ENCODE measurements around the gene ZGRF1.

DNA sequence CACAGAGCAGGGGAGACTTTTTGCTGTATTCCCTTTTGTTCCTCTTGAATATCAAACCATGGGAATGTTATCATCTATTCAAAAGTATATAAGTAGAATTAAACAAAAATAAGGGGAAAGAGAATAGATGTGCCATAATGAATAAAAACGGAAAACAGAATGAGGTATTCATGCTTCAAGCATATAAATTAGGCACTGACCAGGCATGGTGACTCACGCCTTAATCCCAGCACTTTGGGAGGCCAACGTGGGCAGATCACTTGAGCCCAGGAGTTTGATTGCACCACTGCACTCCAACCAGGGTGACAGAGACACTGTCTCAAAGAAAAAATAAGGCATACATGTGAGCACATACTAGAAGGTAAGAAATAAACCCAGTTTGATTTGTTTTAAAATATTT lies 104.4 kb downstream of the ZGRF1 start:
- TF ChIP-seq CBFB (IDR thresholded peaks at IDR 0.05; ENCODE audit: low read depth) (no peak), EZH2 (IDR thresholded peaks at IDR 0.05; ENCODE audit: borderline replicate concordance, control insufficient read depth, low read depth, low read length) (no peak), RBBP5 (conservative IDR thresholded peaks at IDR 0.05) (no peak)
- TF ChIP-seq, protein P1, sequence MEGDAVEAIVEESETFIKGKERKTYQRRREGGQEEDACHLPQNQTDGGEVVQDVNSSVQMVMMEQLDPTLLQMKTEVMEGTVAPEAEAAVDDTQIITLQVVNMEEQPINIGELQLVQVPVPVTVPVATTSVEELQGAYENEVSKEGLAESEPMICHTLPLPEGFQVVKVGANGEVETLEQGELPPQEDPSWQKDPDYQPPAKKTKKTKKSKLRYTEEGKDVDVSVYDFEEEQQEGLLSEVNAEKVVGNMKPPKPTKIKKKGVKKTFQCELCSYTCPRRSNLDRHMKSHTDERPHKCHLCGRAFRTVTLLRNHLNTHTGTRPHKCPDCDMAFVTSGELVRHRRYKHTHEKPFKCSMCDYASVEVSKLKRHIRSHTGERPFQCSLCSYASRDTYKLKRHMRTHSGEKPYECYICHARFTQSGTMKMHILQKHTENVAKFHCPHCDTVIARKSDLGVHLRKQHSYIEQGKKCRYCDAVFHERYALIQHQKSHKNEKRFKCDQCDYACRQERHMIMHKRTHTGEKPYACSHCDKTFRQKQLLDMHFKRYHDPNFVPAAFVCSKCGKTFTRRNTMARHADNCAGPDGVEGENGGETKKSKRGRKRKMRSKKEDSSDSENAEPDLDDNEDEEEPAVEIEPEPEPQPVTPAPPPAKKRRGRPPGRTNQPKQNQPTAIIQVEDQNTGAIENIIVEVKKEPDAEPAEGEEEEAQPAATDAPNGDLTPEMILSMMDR (IDR thresholded peaks at IDR 0.05 in 2 of 3, conservative IDR thresholded peaks at IDR 0.05 in 1 of 3; ENCODE audit: control insufficient read depth in 2 of 3, extremely low read depth in 1 of 3, insufficient read depth in 1 of 3, low read depth in 3 of 3, low read length in 3 of 3), result no peak
- TF ChIP-seq, protein P2, sequence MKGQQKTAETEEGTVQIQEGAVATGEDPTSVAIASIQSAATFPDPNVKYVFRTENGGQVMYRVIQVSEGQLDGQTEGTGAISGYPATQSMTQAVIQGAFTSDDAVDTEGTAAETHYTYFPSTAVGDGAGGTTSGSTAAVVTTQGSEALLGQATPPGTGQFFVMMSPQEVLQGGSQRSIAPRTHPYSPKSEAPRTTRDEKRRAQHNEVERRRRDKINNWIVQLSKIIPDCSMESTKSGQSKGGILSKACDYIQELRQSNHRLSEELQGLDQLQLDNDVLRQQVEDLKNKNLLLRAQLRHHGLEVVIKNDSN (IDR thresholded peaks at IDR 0.05; ENCODE audit: borderline replicate concordance, extremely low read length, insufficient read depth, low read depth, low read length), result no peak

All from GM12878 (cell line).